Measurements from ENCODE around the gene NHSL1.

DNA sequence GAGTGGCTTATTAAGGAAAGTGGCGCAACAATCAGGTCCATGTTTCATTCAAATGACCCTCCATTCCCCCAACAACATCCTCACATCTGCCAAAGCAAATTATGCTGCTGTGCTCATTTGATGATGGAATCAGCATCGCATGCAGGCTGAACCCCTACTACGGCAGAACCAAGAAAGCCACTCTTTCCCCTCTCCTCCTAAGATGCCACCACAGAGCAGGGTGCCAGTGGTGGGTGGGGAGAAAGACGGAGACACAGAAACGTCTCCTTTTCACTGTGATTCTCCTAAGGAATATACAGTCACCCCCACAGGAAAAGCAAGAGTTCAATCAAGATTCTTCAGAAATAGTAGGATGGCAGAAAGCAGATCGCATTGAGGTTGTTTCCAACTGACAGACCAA lies 78.2 kb downstream of the NHSL1 start:
- TF ChIP-seq, protein P1, sequence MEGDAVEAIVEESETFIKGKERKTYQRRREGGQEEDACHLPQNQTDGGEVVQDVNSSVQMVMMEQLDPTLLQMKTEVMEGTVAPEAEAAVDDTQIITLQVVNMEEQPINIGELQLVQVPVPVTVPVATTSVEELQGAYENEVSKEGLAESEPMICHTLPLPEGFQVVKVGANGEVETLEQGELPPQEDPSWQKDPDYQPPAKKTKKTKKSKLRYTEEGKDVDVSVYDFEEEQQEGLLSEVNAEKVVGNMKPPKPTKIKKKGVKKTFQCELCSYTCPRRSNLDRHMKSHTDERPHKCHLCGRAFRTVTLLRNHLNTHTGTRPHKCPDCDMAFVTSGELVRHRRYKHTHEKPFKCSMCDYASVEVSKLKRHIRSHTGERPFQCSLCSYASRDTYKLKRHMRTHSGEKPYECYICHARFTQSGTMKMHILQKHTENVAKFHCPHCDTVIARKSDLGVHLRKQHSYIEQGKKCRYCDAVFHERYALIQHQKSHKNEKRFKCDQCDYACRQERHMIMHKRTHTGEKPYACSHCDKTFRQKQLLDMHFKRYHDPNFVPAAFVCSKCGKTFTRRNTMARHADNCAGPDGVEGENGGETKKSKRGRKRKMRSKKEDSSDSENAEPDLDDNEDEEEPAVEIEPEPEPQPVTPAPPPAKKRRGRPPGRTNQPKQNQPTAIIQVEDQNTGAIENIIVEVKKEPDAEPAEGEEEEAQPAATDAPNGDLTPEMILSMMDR (conservative IDR thresholded peaks at IDR 0.05 in 1 of 2, IDR thresholded peaks at IDR 0.05 in 1 of 2; ENCODE audit: extremely low read depth in 1 of 2, insufficient read depth in 1 of 2, low read depth in 1 of 2, low read length in 2 of 2), result no peak
- TF ChIP-seq EZH2 (IDR thresholded peaks at IDR 0.05; ENCODE audit: borderline replicate concordance, low read length), result no peak

All from mammary epithelial cell (primary cell).